Tibial nerve (tissue), 4 donors: ENCODE results near the gene STYXL1. TPM values are rescaled to one million over a fixed set of nuclear protein-coding genes. Genes with fewer than 3 reads are reported as not detected.
A peak's percentile ranks its signal among the peaks of the same experiment; 100 is the strongest.

Experiments used
- DNase-seq, 2 donors: peaks; one replicate each; pipeline ENCODE4 v3.0.0-alpha.2; 2019; ENCODE audit warnings: low spot score in 2 of 2
- H3K27ac ChIP-seq, 4 donors: fragments of 200-600 bp; sonication (generic) in 3 of 4; one replicate each; pipeline ENCODE4 v1.5.1; 2017 to 2019; ENCODE audit warnings: mild to moderate bottlenecking in 1 of 4
- H3K27me3 ChIP-seq, 2 donors: fragments of 200-600 bp; sonication (generic) in 1 of 2; one replicate each; pipeline versions ENCODE4 v1.5.1 to v1.6.0; 2017 to 2019
- H3K36me3 ChIP-seq, 3 donors: fragments of 200-600 bp; sonication (generic); one replicate each; pipeline ENCODE4 v1.5.1; 2018 to 2019
- H3K4me1 ChIP-seq, 4 donors: fragments of 200-600 bp; sonication (generic) in 3 of 4; one replicate each; pipeline ENCODE4 v1.5.1; 2017 to 2019
- H3K4me3 ChIP-seq, 4 donors: fragments of 200-600 bp; sonication (generic) in 3 of 4; one replicate each; pipeline ENCODE4 v1.5.1; 2017 to 2019; ENCODE audit warnings: mild to moderate bottlenecking in 1 of 4, moderate library complexity in 1 of 4
- H3K9me3 ChIP-seq, 4 donors: fragments of 200-600 bp; sonication (generic) in 3 of 4; one replicate each; pipeline ENCODE4 v1.5.1; 2017 to 2019
- CTCF ChIP-seq, 5 experiments: fragments of 200-600 bp in 3 of 5; fragments of 450-650 bp in 2 of 5; sonication (generic) in 3 of 5; IDR thresholded peaks; one replicate each; pipeline ENCODE4 v1.5.1; 2016 to 2019; ENCODE audit warnings: antibody characterized with exemption in 5 of 5, mild to moderate bottlenecking in 3 of 5, moderate library complexity in 2 of 5
- EP300 ChIP-seq, 2 donors: sonication (generic); formaldehyde crosslinking; IDR thresholded peaks; one replicate each; pipeline ENCODE4 v1.6.1; 2017; ENCODE audit warnings: antibody characterized with exemption in 2 of 2, mild to moderate bottlenecking in 1 of 2
- POLR2A ChIP-seq, 2 donors: fragments of 450-650 bp; IDR thresholded peaks; one replicate each; pipeline ENCODE4 v1.6.1; 2017; ENCODE audit warnings: antibody characterized with exemption in 2 of 2, mild to moderate bottlenecking in 2 of 2, moderate library complexity in 2 of 2
- WGBS, 2 donors: methylation state at CpG; one replicate each; pipeline ENCODE4 v1.1.5; 2018; 5-methylcytosine and 5-hydroxymethylcytosine counted together
- total RNA-seq, 4 donors: library from RNA; depleted of rRNA; stranded (reverse); fragments of >200 nt; gene quantifications; one replicate each; pipeline ENCODE4 v1.1.0, GENCODE V29; 2016

The STYXL1 gene
- total RNA-seq, 4 donors from 2014 or later: 9.9 to 45.7 (median 29.0) TPM

- Histone ChIP-seq H3K9me3 (no peaks in the 10 kb centered on the region), H3K4me1 (peaks cover 0 to 6% (median 0%) of the 10 kb centered on the region in 4 donors), H3K27ac (peak overlapping the region in 3 of 4 donors; percentile 42 to 63 (median 42)), H3K27me3 (no peaks in the 10 kb centered on the region), H3K4me3 (no peak overlapping the region), H3K36me3 (peaks cover 0 to 38% (median 9%) of the 10 kb centered on the region in 3 donors)
- 24 to 29% methylated on average over 8 of the region's 8 CpGs for WGBS, 2 donors
- peak in 1 of 2 donors; percentile 45 for DNase-seq
- TF ChIP-seq POLR2A (IDR thresholded peaks at IDR 0.05): no peak
- TF ChIP-seq CTCF (IDR thresholded peaks at IDR 0.05): peak in 2 of 5 experiments; percentile 15 to 41
- TF ChIP-seq EP300 (IDR thresholded peaks at IDR 0.05): peak in 1 of 2 donors; percentile 33
Measured at GRCh38 chr7:76069238-76069638, 21.4 kb upstream of the STYXL1 start.

- Histone ChIP-seq H3K4me3 (no peak overlapping the region), H3K4me1 (peaks cover 0 to 6% (median 0%) of the 10 kb centered on the region in 4 donors), H3K9me3 (no peaks in the 10 kb centered on the region), H3K27ac (no peak overlapping the region), H3K27me3 (no peaks in the 10 kb centered on the region), H3K36me3 (peaks cover 0 to 62% (median 20%) of the 10 kb centered on the region in 3 donors)
- DNase-seq: no peak
- 88 to 91% methylated on average over 14 of the region's 14 CpGs for WGBS, 2 donors
- TF ChIP-seq POLR2A (IDR thresholded peaks at IDR 0.05) (no peak), EP300 (IDR thresholded peaks at IDR 0.05) (no peak), CTCF (IDR thresholded peaks at IDR 0.05) (no peak)
Measured at GRCh38 chr7:76066716-76067503, 19.1 kb upstream of the STYXL1 start.

- Histone ChIP-seq H3K36me3 (peaks cover 0 to 80% (median 25%) of the 10 kb centered on the region in 3 donors), H3K27me3 (no peaks in the 10 kb centered on the region), H3K27ac (no peak overlapping the region), H3K4me3 (no peak overlapping the region), H3K4me1 (peaks cover 0 to 18% (median 0%) of the 10 kb centered on the region in 4 donors), H3K9me3 (no peaks in the 10 kb centered on the region)
- 89 to 95% methylated on average over 14 of the region's 14 CpGs for WGBS, 2 donors
- DNase-seq: no peak
- TF ChIP-seq EP300 (IDR thresholded peaks at IDR 0.05): no peak
- no peak for TF ChIP-seq CTCF (IDR thresholded peaks at IDR 0.05)
- no peak for TF ChIP-seq POLR2A (IDR thresholded peaks at IDR 0.05)
Measured at GRCh38 chr7:76065016-76065612, 17.3 kb upstream of the STYXL1 start.

- H3K9me3 ChIP-seq: no peaks in the 10 kb centered on the region
- TF ChIP-seq CTCF (IDR thresholded peaks at IDR 0.05) (no peak), POLR2A (IDR thresholded peaks at IDR 0.05) (no peak), EP300 (IDR thresholded peaks at IDR 0.05) (no peak)
- H3K27me3 ChIP-seq: no peaks in the 10 kb centered on the region
- H3K4me3 ChIP-seq: no peak overlapping the region
- DNase-seq: no peak
- peaks cover 2 to 87% (median 25%) of the 10 kb centered on the region in 3 donors for H3K36me3 ChIP-seq
- WGBS, 2 donors: 92 to 97% methylated on average over 24 of the region's 24 CpGs
- H3K4me1 ChIP-seq: peaks cover 0 to 17% (median 0%) of the 10 kb centered on the region in 4 donors
- no peak overlapping the region for H3K27ac ChIP-seq
Measured at GRCh38 chr7:76064208-76064970, 16.6 kb upstream of the STYXL1 start.
